GM21381 (cell line): ENCODE measurements around the gene CHIT1.

Experiments used
- ATAC-seq: cut with Tn5 transposase; IDR thresholded peaks from one replicate; pipeline ENCODE4 v1.9.1; 2021; ENCODE audit warnings: mild to moderate bottlenecking, moderate library complexity; ENCODE audit not compliant: unreplicated experiment

The CHIT1 gene

GRCh38 chr1:203189951-203190352 lies 39.5 kb downstream of the CHIT1 start:
- no peak for ATAC-seq

GRCh38 chr1:203188686-203189232 lies 40.7 kb downstream of the CHIT1 start:
- no peak for ATAC-seq

GRCh38 chr1:203187689-203188264 lies 41.7 kb downstream of the CHIT1 start:
- no peak for ATAC-seq

GRCh38 chr1:203187304-203187685 lies 42.2 kb downstream of the CHIT1 start:
- ATAC-seq, result no peak

- ATAC-seq, result no peak
Observed at GRCh38 chr1:203186446-203187303, 42.8 kb downstream of the CHIT1 start, which contains the start of gene CHI3L1. Gene CHI3L1, minus strand, starts transcription at chr1:203186704. Its CDS starts 81 bp downstream, at chr1:203186623.

GRCh38 chr1:203186091-203186445 lies 43.4 kb downstream of the CHIT1 start:
- ATAC-seq, result no peak

GRCh38 chr1:203185585-203185984 lies 43.9 kb downstream of the CHIT1 start:
- no peak for ATAC-seq

GRCh38 chr1:203185061-203185461 lies 44.4 kb downstream of the CHIT1 start:
- ATAC-seq, result no peak

- ATAC-seq, result no peak
Observed at GRCh38 chr1:203184467-203184866, 45.0 kb downstream of the CHIT1 start.

- no peak for ATAC-seq
Observed at GRCh38 chr1:203183828-203184227, 45.6 kb downstream of the CHIT1 start.

- ATAC-seq, result no peak
Observed at GRCh38 chr1:203182387-203182953, 47.0 kb downstream of the CHIT1 start.

GRCh38 chr1:203181586-203182386 lies 47.7 kb downstream of the CHIT1 start:
- no peak for ATAC-seq

- no peak for ATAC-seq
Observed at GRCh38 chr1:203180611-203181330, 48.7 kb downstream of the CHIT1 start.

GRCh38 chr1:203179667-203180005 lies 49.8 kb downstream of the CHIT1 start:
- no peak for ATAC-seq

GRCh38 chr1:203178821-203179666 lies 50.4 kb downstream of the CHIT1 start:
- no peak for ATAC-seq

GRCh38 chr1:203178083-203178482 lies 51.4 kb downstream of the CHIT1 start:
- ATAC-seq, result no peak

- ATAC-seq, result no peak
Observed at GRCh38 chr1:203177470-203178039, 51.9 kb downstream of the CHIT1 start.

- no peak for ATAC-seq
Observed at GRCh38 chr1:203177036-203177405, 52.5 kb downstream of the CHIT1 start.
